KG1 (cell line): ENCODE results near the gene RSPH9.
A peak's percentile ranks its signal among the peaks of the same experiment; 100 is the strongest.
"Not testable (repeated sequence)": the region's sequence is repeated elsewhere in the genome, so short reads cannot be mapped to it uniquely, and the experiment has no call there.

Source experiments
- DNase-seq: peaks from one replicate; lab custom pipeline; 2025; lab: John Stamatoyannopoulos, UW

The RSPH9 gene

DNA sequence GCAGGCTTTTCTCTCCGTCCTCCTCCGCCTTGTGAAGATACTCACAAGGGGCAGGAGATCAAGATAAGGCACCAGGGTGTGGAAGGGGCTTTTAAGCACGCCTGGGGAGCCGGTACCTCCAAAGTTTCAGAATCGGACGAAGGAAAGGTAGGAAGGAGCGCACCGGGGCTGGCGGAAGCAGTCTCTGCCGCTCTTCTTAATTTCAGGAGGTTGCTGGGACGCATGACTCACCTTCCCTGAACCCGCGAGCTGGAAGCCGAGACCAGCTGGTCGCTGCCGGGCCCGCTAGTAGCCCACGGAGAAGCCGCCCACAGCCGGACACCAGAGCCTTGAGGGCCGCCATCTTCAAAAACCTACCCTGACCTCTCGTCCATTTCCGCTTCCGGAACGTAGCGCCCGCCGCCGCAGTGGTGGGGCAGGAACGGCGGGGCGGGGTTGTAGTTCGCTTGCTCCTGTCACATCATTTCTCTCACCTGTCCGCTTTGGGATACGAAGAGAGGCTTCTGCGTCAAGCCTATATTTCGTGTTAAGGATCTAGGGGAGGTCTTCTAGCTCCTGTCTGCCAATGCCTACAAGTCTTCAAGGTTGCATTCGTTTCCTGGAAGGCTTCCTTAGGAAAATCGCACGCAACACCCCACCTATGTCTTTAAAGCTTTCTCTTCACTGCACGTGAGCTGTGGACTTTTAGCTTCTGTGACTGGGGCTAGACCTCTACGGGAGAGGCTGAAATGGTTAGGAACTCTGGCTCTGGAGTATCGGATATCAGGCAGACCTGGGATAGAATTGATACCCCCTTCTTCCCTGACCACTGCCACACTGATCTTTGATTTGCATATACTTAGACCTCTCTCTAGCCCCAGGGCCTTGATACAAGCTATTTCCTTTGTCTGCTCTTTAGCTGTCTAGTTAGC, 42.9 kb downstream of the RSPH9 start, which contains the start of gene MRPS18A:
TSS of gene MRPS18A (minus strand) at position 355 of the 911 bp plus-strand sequence. CDS start at position 343, 12 bp downstream.
- peak; percentile 32 for DNase-seq

DNA sequence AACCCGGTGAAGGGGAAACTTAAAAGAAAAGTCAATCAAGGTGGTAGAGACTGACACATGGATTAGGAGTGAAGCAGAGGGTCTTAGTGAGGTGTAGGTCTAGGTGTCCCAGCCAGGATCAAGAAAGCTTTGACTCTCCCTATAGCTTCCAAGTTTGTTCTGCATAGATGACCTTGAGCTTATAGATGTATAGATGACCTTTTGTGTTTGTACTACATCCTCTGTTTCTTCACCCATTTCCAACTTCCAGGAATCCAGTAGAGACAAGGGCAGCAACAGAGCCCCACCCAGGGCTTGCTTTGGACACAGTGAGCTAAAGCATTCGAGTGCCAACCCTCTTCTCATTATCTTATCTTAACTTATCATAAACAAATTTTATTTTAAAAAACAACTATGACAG, 44.6 kb downstream of the RSPH9 start:
- DNase-seq, result no peak

DNA sequence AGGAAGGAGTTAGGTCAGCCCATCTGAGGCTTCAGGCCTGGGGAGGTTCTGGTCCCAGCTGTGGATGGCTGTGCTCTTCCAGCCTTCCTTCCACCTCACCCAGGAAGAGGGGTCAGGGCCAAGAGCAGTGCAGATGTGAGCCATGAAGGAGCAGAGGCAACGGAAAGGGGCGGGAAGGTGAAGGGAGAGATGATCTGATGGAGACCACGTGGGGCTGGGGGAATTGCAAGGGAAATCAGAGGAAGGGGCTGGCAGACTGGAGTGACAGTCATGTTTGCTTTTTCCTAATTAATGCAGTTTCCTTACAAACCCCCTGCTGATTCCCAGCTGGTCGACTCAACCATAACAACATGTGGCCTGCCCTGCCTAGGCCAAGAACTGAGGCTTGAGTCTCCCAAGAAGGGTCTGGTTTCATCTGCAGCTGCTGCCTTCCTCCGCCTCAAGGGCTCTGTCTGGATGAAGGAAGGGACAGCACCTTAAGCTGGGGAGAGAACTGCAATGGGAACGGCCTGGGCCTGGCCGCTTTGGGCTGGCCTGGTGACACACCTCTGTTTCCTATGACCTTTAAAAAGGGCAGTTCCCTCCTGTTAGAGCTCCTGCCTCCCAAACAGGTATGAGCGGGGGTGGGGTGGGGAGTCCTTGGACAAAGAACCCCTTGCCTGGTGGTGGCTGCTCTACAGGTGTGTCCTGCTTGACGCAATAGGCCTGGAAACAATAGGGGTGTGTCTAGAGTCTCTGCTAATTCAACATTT, 50.6 kb downstream of the RSPH9 start:
- no peak for DNase-seq

DNA sequence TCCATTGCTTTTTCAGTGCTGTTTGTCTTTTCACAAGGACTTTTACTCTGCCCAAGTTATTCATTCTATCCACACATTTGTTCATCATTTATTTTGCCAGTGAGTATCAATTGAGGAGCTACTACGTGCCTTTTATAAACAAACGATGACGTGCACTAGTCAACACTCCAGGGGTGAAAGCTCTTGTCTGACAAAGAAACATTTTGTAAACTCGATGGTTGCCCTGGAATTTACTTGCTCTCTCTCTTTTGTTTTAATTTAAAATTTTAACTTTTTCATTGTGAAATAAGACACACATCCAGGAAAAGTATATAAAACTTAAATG, 51.1 kb downstream of the RSPH9 start:
- DNase-seq, result no peak

DNA sequence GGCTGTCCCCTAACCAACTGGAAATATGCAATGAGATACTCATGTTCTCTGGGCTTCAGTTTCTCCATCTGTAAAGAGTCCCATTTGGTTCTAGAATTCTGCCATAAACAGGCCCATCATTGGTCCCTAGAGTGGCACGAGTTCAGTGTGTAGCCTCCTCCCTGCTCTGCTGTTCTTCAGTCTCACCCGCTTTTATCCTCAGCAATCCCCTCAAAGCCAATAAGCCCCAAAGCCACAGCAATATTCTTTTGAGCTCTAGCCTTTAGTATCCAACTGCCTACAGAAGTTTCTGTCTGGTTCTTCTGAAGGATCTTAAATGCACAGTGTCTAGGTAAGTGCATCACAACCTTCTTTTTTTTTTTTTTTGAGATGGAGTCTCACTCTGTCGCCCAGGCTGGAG, 52.6 kb downstream of the RSPH9 start:
- DNase-seq, result no peak

DNA sequence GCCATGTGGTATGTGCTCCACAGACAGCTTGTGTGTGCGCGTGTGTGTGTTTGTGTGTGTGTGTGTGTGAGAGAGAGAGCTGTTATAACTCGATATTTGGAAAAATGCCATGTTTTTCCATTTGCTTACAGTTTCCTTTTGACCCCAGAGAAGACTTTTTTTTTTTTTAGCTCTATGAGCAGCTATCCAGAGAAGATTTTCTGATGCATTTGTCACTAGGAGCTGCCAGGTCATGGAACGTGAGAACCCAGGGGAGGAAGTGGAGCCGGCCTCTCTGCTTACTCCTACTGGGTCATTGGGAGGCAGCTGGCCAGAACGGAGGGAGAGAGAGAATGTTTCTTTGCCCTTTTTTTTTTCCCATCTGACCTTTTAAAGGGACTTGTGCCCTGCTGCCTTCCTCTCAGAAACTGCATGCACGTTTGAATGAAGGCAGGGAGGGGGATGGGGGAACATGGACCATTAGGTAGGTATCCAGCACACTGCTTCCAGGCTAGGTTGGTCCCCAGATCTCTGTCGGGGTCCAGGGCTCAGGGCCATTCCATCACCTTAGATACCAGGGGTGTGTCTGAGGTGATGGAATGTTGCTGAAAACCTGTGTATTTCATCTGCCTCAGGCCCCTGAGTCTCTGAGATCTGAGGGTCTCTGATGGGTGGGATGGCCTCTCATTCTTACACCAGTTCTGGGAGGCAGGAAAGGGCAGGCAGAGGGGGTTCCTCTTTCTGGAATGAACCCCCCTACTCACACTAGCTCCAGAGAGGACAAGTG, 53.9 kb downstream of the RSPH9 start:
- no peak for DNase-seq

DNA sequence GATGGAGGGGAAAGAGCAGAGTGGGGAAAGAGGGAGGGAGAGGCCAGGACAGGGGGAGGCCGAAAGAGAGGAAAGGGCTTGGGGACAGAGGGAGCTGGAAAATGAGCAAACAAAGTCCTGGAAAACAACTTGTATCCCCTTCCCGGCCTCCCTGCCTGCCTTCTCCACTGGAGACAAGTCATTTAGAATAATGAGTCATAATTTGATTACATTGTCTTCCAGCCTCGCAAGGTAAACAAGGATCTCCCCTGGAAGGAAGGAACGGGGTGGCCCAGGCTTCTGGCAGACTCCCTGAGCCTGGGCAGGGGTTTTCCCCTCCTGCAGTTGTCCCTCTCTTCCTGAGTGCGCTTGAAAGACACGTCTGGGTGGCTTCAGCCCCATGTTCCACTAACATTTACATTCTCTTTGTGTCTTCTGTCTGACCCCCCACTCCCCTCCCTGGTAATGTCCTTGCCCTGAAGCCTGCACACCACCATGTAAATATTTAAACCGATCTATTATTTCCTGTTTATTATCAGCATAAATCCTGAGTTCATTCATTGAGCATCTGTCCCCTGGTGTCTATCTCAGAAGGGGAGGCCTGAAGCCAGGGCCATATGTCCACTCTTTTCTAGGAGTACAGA, 54.8 kb downstream of the RSPH9 start:
- DNase-seq, result no peak

DNA sequence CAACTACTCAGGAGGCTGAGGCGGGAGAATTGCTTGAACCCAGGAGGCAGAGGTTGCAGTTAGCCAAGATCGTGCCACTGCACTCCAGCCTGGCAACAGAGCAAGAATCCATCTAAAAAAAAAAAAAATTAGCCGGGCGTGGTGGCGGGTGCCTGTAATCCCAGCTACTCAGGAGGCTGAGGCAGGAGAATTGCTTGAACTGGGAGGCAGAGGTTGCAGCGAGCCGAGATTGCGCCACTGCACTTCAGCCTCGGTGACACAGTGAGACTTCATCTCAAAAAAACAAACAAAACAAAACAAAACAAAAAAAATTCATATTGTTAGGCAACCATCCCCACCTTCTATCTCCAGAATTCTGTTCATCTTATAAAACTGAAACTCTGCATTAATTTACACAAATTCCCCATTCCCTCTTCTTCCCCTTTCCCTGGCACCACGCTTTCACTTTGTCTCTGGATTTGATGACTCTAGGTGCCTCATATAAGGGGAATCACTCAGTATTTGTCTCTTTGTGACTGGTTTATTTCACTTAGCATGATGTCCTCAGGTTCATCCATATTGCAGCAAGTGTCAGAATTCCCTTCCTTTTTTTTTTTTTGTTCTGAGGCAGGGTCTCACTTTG, 56.2 kb downstream of the RSPH9 start:
- not testable (repeated sequence) for DNase-seq

DNA sequence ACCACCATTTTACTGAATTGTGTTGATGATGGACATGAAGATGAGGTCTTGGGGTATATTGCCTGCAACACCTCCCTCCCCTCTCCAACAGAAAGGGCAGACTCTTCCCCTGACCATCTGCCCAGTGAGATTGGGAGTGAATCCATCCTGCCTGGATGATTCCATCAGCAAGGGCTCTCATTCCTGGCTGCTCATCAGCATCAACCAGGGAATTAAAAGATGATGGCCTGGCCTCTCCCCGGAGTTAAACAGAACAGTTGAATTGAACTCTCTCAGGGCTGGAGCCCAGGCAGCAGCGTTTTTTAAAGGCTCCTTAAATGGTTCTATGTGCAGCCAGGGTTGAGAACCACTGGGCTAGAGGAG, 57.3 kb downstream of the RSPH9 start:
- no peak for DNase-seq

DNA sequence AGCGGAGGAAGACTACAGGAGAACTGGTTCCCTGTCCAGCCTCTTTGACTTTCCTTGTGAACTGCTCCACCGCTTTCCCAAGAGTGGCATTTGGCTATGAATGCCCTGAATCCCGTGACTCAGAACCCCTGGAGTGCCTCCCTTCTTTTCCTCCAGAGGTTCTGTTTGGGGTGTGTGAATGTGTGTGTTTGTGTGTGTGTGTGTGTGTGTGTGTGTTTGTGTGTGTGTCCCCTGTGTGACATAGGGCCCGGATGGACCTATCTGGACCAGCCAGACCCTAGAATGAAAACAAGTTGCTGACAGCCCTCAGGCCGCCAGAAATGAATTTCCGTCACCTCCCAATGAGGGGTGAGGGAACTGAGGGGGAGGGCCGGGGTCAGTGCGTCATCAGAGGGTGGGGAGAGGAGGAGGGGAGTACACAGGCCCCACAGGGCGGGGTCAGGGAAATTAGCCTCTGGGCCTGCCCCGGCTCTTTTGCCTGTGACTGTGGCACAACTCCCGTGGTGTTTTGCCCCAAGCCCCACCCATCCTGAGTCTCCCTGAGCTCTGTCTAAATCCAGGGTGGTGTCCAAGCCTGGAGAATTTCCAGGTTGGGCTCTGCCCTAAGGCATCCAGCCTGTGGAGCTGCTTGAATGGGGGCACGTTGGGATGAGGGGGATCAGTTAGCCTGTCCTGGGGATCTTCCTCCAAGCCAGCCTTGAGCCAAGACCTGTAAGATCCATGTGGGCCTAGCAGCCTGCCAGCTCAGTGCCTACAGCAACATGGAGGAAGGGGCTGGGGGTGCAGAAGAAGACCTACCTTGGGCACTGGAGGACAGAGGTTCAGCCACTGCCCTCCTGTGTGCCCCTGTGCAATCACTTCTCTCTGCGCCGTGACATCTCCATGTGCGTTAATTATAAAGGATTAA, 58.0 kb downstream of the RSPH9 start:
- DNase-seq, result no peak

DNA sequence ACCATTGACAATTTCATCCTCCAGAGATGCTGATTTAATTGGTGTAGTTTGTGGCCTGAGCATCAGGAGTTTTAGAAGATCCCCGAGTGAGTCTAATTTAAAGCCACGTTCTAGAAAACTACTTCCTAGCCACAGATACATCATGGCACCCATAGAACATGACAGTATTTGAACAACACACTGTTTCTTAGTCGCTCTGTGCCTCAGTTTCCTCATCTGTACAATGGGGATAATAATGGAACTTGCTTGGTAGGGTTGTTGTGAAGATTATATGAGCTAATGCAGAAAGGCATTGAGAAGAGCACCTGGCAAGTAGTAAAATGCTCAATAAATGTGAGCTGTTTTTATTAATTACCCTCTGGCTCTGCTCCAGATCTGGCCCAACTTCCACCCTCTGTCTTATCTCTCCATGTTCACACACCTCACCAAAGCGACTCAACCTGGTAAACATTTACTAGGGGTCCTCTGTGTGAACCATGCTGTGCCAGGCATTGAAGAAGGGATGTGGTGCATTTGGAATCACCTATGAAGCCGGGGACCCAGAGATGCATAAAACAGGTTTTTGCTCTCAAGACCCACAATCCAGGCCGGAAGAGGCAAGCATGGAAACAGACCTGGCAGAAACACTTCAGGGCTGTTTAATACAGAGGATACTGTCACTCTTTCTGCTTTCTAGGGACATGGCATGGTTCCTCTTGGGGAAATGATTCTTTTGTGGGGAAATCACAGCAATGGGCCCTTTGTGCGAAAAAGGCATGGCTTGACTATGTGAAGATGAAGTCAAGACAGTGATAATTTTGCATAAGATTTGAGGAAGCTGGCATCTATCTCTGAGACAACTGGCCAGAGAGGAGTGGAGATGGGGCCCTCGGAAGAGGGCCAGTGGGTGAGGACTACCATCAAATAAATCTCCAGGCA, 58.9 kb downstream of the RSPH9 start:
- DNase-seq, result no peak

DNA sequence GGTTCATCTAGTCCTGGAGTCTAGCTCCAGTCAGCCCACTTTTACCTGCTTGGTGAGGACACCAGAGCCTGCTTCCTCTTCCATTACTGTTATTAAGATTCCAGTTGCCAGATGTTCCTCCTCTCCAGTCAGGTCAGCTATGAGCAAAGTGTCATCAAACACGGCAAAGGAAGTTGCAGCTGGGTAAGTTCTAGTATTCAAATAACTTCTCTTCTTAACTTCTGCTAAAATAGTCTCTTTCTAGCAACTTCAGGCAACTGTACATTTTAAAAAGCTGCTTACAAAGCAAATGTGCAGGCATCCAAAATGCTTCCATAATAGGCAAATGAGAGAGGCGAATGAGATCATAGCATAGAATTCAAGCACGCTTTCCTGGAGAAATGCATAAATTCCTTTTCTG, 61.2 kb downstream of the RSPH9 start:
- DNase-seq, result no peak

DNA sequence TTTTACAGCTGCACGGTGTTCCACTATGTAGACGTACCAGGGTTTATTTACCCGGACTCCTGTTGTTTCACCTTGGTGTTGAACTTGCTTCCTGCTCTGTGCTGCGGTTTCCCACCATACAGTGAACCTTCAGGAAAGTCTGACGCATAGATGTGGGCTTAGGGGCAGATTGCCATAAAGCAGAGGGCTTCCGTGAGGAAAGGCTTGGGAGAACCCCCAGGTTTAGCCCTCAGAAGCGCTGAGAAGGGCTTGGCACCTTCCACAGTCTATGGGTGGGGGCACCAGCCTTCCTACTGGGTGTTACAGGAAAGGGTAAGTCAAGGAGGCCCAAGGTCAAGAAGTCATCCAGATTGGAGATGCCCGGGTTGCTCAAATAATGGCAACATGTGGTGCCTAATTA, 62.0 kb downstream of the RSPH9 start:
- DNase-seq, result no peak

DNA sequence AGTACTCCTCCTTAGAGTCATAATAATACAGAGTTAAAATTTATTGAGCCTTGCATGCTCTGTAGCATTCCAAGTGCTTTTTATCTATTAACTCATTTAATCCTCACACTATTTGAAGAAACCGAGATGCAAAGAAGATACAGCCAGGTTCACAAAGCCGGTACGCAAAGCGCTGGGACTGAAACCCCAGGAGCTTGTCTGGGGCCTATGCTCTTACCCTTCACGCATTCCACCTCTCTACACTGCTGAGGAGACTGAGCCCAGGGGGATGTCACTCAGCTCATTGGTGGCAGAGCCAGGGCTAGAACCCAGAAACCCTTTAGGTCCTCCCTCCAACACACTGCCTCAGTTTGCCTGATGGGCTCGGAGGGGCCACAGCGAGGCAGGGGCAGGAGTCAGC, 62.4 kb downstream of the RSPH9 start:
- DNase-seq, result no peak

DNA sequence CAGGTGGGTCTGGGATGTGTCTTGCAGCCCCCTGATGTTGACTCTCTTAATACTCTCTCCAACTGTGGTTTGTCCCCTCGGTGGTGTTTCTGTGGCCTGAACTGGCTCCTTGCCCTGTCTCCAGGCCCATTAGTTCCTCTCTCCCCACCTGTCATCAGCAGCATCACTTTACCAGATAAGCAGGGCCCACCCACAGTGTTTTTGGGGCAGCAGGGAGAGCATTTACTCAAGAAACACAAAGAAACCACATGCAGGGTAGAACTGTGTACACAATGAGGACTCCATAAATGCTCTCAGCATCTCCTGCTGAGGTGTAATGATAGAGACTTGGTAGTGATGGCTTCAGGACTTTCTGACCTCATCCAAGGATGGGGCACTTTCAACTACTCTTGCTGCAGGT, 62.9 kb downstream of the RSPH9 start:
- DNase-seq, result no peak

DNA sequence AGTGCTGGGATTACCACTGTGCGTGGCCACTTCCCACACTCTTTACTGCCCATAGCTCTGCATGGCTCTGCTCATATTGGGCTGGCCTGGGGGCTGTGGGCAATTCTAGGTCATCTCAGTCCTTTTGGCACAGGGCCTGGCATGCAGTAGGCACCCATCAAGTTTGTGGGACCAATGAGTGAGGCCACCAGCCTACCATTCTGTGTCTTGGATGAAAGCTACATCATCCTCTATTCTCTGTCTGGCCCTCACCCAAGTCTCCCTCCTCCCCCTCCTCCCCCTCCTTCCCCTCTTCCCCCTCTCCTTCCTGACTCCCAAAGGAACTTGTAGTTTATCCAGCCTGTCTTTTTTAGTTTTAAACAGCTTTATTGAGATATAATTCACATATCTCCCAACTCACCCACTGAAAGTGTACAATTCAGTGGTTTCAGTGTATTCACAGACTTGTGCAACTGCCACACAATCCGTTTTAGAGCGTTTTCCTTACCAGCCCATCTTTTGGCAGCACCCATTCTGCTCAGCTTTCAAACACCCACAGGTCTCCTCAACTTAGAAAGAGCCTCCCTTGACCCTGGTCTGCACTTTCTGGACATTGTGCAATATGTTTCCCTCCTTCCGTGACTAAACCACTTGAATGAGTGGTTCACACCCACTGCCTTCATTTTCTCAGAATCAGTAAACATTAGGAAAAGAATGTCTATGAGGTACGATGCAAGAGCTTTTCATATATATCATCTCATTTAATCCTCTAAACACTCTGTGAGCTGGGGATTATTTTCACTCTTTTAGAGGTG, 64.2 kb downstream of the RSPH9 start:
- DNase-seq, result no peak

DNA sequence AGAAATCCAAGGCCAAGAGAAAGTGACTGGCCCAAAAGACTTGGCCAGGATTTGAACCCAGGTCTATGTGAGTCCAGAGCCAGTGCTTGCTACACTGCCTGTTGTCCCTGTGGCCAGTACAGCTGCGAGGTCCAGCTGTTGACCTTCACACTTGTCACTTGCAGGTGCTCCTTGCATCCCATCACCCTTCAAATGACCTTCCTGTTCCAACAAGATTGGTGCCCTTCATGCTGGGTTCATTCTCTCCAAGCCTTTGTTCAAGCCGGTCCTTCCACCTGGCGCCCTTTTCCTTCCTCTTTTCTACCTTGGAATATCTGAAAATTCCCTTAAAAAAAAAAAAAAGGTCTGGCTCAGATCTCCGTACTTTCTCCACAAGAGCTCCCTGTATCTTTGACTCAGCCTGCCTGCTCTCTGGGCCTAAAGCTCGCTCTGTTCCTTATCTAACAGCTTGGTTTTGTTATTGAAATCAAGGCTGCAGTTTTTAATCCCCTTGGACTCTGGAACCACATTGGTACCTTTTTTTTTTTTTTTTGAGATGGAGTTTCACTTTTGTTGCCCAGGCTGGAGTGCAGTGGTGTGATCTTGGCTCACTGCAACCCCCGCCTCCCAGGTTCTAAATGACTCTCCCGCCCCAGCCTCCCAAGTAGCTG, 64.9 kb downstream of the RSPH9 start:
- no peak for DNase-seq

DNA sequence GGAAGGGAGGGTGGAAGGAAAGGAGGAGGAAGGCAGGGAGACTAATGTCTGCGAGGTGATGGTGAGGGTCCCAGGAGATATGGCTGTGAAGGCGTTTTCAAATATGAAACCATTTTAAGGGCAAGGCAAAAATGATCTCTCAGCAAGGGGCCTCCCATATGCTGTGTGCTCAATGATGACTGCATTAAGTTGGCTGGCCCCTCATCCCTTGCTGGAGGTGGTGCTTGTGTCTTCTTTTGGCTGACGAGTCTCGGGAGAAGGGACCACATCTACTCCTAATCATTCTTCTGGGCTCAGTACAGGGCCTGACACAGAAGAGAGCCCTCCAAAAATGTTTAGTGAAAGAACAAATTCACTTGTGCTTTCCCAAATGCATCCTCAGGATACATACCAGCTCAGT, 65.7 kb downstream of the RSPH9 start:
- no peak for DNase-seq
